Endothelial cell of umbilical vein (primary cell): ENCODE data around the gene UNC5B. TPM values are rescaled to one million over a fixed set of nuclear protein-coding genes. Genes with fewer than 3 reads are reported as not detected.

Experiments used
- BruUV-seq: library from RNA; stranded (reverse); fragments of 400-500 nt; replicated peaks from 2 replicates; lab custom pipeline; 2021; lab: Mats Ljungman, UMichigan
- CTCF ChIA-PET: fragments of 300-600, 350-600 bp; sonication (Branson Sonifier 250); formaldehyde crosslinking; loops from one replicate; lab custom pipeline; 2021; ENCODE audit warnings: antibody characterized with exemption, inconsistent platforms; lab: Charles Lee
- POLR2A ChIA-PET: fragments of 300-600, 350-600 bp; sonication (Branson Sonifier 250); formaldehyde crosslinking; loops from one replicate; lab custom pipeline; 2021; ENCODE audit warnings: antibody characterized with exemption, inconsistent platforms; lab: Charles Lee
- DNase-seq: peaks from one replicate; pipeline ENCODE4 v3.0.0-alpha.2; 2011; ENCODE audit warnings: low read depth, low spot score
- FAIRE-seq: peaks from 2 replicates; lab custom pipeline; 2011; peaks lifted over from hg19 to GRCh38; lab: Jason Lieb, UNC
- H2AFZ ChIP-seq: 2 replicates; pipeline ENCODE4 v1.6.0; 2012; ENCODE audit warnings: low read depth, low read length, control low read depth, inconsistent platforms
- H3K27ac ChIP-seq: 2 replicates; pipeline ENCODE4 v1.5.1; 2011; ENCODE audit warnings: low read depth, mild to moderate bottlenecking, control low read depth, low read length, moderate library complexity; ENCODE audit not compliant: insufficient read depth
- H3K27me3 ChIP-seq, 2 experiments: 2 replicates each; pipeline versions ENCODE4 v1.6.0 to v1.6.1; 2011; ENCODE audit warnings: low read length in 2 of 2, mixed read lengths in 1 of 2; ENCODE audit not compliant: control insufficient read depth in 2 of 2, insufficient read depth in 2 of 2
- H3K36me3 ChIP-seq, 2 experiments: 2 replicates in 1 of 2; 3 replicates in 1 of 2; pipeline ENCODE4 v1.5.1; 2011; ENCODE audit warnings: low read length in 2 of 2, mild to moderate bottlenecking in 1 of 2, moderate library complexity in 1 of 2; ENCODE audit not compliant: control insufficient read depth in 2 of 2, insufficient read depth in 2 of 2; ENCODE audit errors: extremely low read depth in 1 of 2
- H3K4me1 ChIP-seq: 3 replicates; pipeline ENCODE4 v1.5.1; 2011; ENCODE audit warnings: mild to moderate bottlenecking, low read length; ENCODE audit not compliant: control insufficient read depth, insufficient read depth; ENCODE audit errors: extremely low read depth
- H3K4me2 ChIP-seq: 2 replicates; pipeline ENCODE4 v1.6.1; 2011; ENCODE audit warnings: low read length, control low read depth, mixed read lengths; ENCODE audit not compliant: insufficient read depth
- H3K4me3 ChIP-seq, 3 experiments: fragments of 200-600 bp in 1 of 3; sonication (generic), shearing (Covaris generic) in 1 of 3; replicated peaks in 1 of 3; 2 replicates each; pipeline ENCODE4 v1.5.1; 2011 to 2016; ENCODE audit warnings: control low read depth in 3 of 3, low read length in 3 of 3, mild to moderate bottlenecking in 2 of 3, inconsistent platforms in 1 of 3, low read depth in 1 of 3, moderate library complexity in 1 of 3; ENCODE audit not compliant: insufficient read depth in 1 of 3
- H3K79me2 ChIP-seq: 2 replicates; pipeline ENCODE4 v1.6.0; 2012; ENCODE audit warnings: low read length, inconsistent platforms; ENCODE audit not compliant: control insufficient read depth, insufficient read depth
- H3K9ac ChIP-seq: replicated peaks from 2 replicates; pipeline ENCODE3; 2011; ENCODE audit warnings: low read length, control low read depth; ENCODE audit not compliant: insufficient read depth; ENCODE audit errors: extremely low read depth
- H3K9me1 ChIP-seq: replicated peaks from 3 replicates; pipeline ENCODE4 v1.6.0; 2011; ENCODE audit warnings: mild to moderate bottlenecking, low read length; ENCODE audit not compliant: control insufficient read depth, insufficient read depth; ENCODE audit errors: extremely low read depth
- H3K9me3 ChIP-seq: replicated peaks from 2 replicates; pipeline ENCODE4 v1.5.1; 2012; ENCODE audit warnings: low read length, inconsistent platforms; ENCODE audit not compliant: control insufficient read depth, insufficient read depth
- H4K20me1 ChIP-seq: replicated peaks from 2 replicates; pipeline ENCODE3; 2011; ENCODE audit warnings: mild to moderate bottlenecking, low read length; ENCODE audit not compliant: control insufficient read depth, insufficient read depth; ENCODE audit errors: extremely low read depth
- CTCF ChIP-seq, 2 donors: IDR thresholded peaks; 1 replicate in 1 of 2; 2 replicates in 1 of 2; pipeline ENCODE4 v1.5.1; 2011; ENCODE audit warnings: low read length in 2 of 2, mild to moderate bottlenecking in 2 of 2, moderate library complexity in 2 of 2, control low read depth in 1 of 2, inconsistent platforms in 1 of 2, low read depth in 1 of 2; ENCODE audit not compliant: insufficient read depth in 1 of 2; ENCODE audit errors: extremely low read depth in 1 of 2
- EZH2 ChIP-seq: IDR thresholded peaks from 2 replicates; pipeline ENCODE4 v1.6.1; 2012; ENCODE audit warnings: borderline replicate concordance, low read depth, mild to moderate bottlenecking, moderate library complexity, low read length, inconsistent platforms; ENCODE audit not compliant: severe bottlenecking
- FOS ChIP-seq: IDR thresholded peaks from 2 replicates; pipeline ENCODE4 v1.6.1; 2011; ENCODE audit warnings: mild to moderate bottlenecking, low read length, moderate library complexity, borderline replicate concordance; ENCODE audit not compliant: insufficient read depth
- GATA2 ChIP-seq: IDR thresholded peaks from 2 replicates; pipeline ENCODE4 v1.7.0; 2011; ENCODE audit warnings: low read depth, mild to moderate bottlenecking, moderate library complexity, mixed read lengths, low read length; ENCODE audit not compliant: insufficient read length, insufficient read depth
- JUN ChIP-seq: IDR thresholded peaks from 2 replicates; pipeline ENCODE4 v1.6.1; 2011; ENCODE audit warnings: borderline replicate concordance, low read depth; ENCODE audit not compliant: insufficient read length, insufficient read depth
- MAX ChIP-seq: IDR thresholded peaks from 2 replicates; pipeline ENCODE4 v1.6.1; 2011; ENCODE audit not compliant: insufficient read depth, insufficient read length
- MYC ChIP-seq: IDR thresholded peaks from one replicate; pipeline ENCODE4 v1.6.1; 2011; ENCODE audit warnings: mild to moderate bottlenecking, low read depth, low read length
- POLR2A ChIP-seq: IDR thresholded peaks from 2 replicates; pipeline ENCODE4 v1.6.1; 2012; ENCODE audit warnings: low read depth, mild to moderate bottlenecking, control low read depth, low read length
- POLR2AphosphoS5 ChIP-seq: IDR thresholded peaks from 2 replicates; pipeline ENCODE4 v1.6.1; 2012; ENCODE audit warnings: low read depth, mild to moderate bottlenecking, control low read depth, low read length, moderate library complexity; ENCODE audit not compliant: insufficient read depth
- dilution Hi-C: fragments of 300-500 bp; cut with MboI; formaldehyde crosslinking; loops from one replicate; pipeline ENCODE4 v1.15.0; 2019; ENCODE audit warnings: low sequenced_read_pairs; ENCODE audit not compliant: extremely low pct_ligation_motif_present
- intact Hi-C: fragments of 100-400 bp; cut with micrococcal nuclease; formaldehyde crosslinking; loops from one replicate; pipeline ENCODE4 v1.10.0; 2022
- polyA plus RNA-seq, 4 experiments: library from polyadenylated mRNA; depleted of rRNA in 3 of 4; stranded (reverse) in 3 of 4; unstranded in 1 of 4; fragments of >200 nt; gene quantifications; 2 replicates each; pipeline versions ENCODE4 v1.2.1 to v1.2.3, GENCODE V29; 2011 to 2012; ENCODE audit warnings: missing spikeins in 1 of 4
- total RNA-seq: library from RNA; stranded (reverse); gene quantifications from 2 replicates; pipeline ENCODE4 v1.2.3, GENCODE V29; 2021

The UNC5B gene
- total and polyA plus RNA-seq, 2 donors (not counting 3 experiments of a cell fraction or from before 2014, with no cell fraction given), result 0.39 to 2.5 TPM

- Histone ChIP-seq H3K9ac (no peak overlapping the region), H3K9me1 (no peaks in the 10 kb centered on the region), H3K27me3 (peaks cover 2 to 7% of the 10 kb centered on the region in 2 experiments), H3K4me3 (no peak overlapping the region), H3K4me2 (no peak overlapping the region), H3K79me2 (no peaks in the 10 kb centered on the region), H3K27ac (no peak overlapping the region), H3K9me3 (no peaks in the 10 kb centered on the region), H3K36me3 (no peaks in the 10 kb centered on the region), H4K20me1 (no peaks in the 10 kb centered on the region), H3K4me1 (no peaks in the 10 kb centered on the region), H2AFZ (no peak overlapping the region)
- dilution Hi-C loops, result no loop called here
- BruUV-seq, result no TSS peak
- DNase-seq (peak; percentile 20), FAIRE-seq (no peak)
- ChIA-PET POLR2A (no interaction called here), CTCF (no interaction called here)
- intact Hi-C loops, result no loop called here
- TF ChIP-seq FOS (no peak), MAX (no peak), MYC (no peak), GATA2 (no peak), JUN (no peak), CTCF (IDR thresholded peaks at IDR 0.05; ENCODE audit: extremely low read depth in 1 of 2, insufficient read depth in 1 of 2, low read depth in 1 of 2, low read length in 2 of 2) (no peak), POLR2AphosphoS5 (no peak), POLR2A (no peak), EZH2 (no peak)
Measured at GRCh38 chr10:71187600-71187999, 24.8 kb upstream of the UNC5B start.
